ENCODE data around the gene CRB1. TPM values are rescaled to one million over a fixed set of nuclear protein-coding genes. Genes with fewer than 3 reads are reported as not detected.

The CRB1 gene
- polyA plus RNA-seq (ENCODE audit: insufficient read length) = 0.22 TPM

DNA sequence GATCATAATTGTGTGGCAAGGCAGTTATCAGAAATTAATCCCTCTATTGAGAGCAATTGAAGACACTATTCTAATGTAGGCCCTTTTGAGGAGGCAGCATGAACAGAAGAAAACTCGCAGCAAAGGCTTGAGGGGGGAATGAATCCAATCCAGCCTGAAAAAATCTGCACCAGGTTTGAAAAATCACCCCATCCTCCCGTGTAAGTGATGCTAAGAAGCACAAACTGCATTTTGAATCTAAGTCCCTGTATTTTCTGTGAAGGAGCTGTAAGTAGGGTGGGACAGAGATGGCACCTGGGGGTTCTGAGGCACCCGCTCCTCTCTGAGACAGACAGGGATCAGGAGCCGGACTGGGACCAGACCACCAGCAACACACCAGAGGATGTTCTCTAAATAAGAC, at the start of gene CRB1:
Gene CRB1 (plus strand): TSS at position 241 of the 400 bp plus-strand sequence. CDS start 161 bp downstream, outside the sequence.
- peak; percentile 6 for DNase-seq

DNA sequence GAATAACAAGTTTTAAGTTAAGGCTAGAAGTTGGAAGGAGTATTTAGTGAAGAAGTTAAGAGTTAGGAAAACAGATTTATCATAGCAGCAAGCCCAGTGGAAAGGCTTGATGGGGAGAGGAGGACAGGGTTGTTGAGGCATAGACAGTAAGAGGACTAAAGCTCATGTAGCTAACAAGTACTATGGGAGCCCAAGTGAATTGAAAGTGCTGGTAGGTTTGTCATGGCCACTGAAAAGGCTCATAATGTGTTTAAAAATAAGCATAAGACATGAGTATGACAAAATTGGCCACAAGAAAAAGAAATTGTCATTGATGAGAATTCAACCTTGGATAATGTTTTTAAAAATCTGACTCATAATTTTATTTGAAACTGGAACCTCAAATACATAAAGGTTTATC, 49.2 kb upstream of the CRB1 start:
- no peak for DNase-seq

DNA sequence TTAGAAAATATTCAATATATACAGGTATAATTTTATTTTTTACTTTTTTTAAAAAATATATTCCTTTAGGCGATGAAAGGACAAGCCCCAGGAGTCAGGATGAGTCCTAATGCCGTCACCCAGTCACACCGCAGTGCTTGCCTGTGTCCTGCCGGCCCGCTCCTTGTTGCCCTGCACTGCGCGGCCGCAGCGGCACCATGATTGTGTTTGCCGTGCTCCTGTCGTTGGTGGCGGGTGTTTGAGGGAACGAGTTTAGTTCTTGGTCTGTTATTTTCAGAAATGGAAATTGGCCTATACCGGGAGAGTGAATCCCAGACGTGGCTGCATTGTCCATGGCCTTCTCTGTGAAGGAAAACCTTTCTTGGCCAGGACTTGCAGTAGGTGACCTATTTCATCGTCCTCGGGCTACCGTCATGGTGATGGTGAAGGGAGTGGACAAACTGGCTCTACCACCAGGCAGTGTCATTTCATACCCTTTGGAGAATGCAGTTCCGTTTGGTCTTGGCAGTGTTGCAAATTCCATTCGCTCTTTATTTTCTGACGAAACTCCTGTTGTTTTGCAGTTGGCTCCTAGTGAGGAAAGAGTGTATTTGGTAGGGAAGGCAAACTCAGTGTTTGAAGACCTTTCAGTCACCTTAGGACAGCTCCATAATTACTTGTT, 45.9 kb upstream of the CRB1 start:
- DNase-seq = no peak

DNA sequence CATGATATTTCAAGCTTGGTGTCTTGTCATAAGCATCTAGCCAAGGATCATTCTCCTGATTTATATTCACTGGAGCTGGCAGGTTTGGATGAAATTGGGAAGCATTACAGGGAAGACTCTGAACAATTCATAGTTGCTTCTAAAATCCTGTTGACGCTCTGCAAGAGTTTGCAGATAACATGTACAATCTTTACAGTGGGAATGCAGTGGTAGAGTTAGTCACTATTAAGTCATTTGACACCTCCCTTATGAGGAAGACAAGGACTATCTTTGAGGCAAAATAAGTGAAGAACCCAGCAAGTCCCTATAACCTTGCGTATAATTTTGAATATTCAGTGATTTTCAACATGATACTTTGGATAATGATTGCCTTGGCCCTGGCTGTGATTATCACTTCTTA, 45.3 kb upstream of the CRB1 start:
- no peak for DNase-seq

DNA sequence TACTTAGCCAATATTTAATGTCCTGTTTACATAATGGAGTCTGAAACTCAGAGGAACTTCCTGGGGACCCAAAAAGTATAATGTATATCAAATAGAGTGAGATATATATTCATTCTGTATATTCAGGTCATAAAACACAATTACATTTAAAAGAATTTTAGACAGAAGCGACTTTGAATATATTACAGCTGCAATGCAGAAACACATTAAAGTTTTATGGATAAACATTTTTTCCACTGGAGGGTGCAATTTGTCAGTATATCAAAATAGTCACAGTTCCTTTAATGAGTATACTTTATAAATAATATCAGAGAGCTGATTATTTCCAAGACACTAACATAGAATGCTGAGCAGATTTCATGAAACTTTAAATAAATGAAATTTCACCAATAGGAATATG, 43.9 kb upstream of the CRB1 start:
- no peak for DNase-seq

DNA sequence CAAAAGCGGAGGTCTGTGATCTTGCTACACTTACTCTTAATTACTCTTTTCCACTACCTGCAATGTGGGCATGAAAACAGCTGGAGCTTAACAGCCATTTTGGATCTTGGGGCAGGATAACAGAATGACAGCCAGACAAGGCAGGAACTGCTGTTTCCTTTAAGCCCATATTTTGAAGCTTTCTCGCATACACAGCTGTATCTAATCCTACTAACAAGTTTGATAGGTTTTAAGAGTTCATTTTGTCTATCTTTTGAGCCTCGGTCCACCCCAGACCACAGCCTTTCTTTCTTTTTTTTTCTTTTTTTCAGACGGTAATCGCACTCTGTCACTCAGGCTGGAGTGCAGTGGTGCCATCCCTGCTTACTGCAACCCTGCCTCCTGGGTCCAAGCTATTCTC, 42.4 kb upstream of the CRB1 start:
- no peak for DNase-seq

DNA sequence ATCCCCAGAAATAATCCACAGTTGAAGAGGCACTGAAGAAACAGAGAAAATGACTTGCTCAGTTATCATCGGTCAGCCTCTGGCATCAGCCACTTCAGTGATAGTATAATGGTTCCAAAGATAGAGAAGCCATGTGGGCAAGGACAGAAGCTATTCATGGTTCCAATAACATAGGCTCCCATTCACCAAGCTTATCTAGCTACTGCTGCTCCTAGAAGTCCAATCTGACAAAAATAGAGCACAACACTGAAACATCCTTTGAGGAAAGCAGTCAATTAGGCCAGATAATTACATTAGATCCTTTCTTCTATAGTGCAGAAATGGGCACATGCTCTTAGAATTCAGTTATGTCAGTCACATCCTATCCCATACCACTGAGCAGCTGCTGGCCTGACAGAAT, 33.5 kb upstream of the CRB1 start:
- DNase-seq = no peak

DNA sequence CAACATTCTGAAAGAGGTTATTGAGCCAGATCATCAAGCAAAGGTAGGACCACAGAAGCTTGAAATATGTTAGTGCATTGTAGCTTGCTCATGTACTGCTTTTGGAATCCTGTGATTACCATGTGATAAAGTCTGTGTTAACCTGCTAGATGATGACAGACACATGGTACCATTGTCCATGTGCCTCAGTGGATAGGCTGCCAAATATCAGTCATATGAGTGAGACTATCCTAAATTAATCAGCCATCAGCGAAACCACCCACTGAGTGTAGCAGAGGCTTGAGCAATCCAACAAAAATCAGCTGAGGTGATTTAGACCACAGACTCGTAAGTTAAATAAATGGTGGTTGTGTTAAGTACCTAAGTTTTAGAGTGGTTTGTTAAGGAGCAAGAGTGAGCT, 32.7 kb upstream of the CRB1 start:
- no peak for DNase-seq

DNA sequence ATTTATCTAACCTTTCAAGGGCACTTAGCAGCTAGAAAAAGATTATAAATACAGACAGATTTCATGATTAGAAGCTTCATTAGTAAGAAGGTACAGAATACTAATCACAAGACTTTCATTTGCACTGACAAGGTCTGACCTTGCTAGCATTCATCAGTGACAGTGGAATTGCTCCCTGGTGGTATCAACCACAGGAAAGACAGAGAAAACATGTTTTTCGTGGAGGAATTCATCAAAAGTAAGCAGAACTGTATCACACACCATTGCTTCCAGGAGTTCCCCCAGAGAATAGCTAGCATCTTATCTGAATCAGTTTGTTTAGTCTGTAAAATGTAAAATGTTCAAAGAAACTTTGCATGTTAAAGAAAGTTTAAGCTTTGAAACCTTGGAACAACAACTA, 20.6 kb upstream of the CRB1 start:
- DNase-seq = no peak

DNA sequence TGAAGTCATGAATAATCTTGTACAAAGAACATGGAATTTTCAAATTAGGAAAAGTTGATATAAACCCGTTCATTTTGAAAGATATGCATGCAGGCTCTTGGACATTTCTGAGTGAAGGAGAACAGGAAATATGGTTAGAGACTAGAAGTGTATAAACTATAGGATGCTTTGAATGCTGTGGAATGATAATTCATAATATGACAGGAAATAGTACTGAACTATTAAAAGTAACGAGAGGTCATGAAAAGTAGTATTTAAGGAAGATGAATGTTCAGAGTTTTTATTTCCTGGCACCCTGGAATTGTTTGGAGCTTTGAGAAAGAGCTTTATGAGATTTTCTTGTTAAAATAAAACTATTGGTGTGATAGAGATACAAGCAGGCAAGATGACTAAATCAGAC, 18.7 kb upstream of the CRB1 start:
- no peak for DNase-seq

DNA sequence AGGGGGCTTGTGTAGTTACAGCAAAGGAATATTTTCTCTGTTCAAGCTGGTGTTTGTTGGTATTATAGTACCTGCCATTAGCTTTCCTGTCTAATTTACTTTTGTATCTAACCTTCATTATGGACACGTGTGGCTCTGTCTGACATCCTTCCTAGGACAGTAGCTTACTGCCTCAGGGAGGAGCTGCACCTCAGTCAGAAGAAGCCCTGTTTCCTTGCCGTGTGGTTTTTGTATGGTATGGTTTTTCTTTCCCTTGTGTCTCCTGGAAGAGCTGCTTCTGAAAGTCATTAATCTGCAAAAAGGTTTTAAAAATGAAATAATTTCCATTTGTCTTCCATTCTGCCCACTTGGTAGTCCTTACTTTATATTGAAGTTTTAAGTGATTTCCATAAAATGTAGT, 17.4 kb upstream of the CRB1 start:
- no peak for DNase-seq

DNA sequence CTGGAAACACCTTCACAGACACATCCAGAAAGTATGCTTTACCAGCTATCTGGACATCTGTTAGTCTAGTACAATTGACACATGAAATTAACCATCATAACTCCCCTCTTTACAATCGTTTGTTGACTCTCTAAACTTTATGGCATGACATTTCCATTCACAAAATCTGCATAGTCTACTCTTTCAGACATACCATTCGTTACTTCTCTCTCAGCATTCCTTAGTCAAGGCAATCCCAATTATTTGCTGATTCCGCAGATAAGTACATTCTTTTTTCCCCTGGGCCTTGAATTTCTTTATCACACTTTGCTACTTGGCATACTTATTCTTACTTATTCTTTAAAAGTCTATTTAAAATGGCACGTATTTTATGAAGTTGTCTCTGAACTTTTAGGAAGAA, 15.1 kb upstream of the CRB1 start:
- DNase-seq = no peak

DNA sequence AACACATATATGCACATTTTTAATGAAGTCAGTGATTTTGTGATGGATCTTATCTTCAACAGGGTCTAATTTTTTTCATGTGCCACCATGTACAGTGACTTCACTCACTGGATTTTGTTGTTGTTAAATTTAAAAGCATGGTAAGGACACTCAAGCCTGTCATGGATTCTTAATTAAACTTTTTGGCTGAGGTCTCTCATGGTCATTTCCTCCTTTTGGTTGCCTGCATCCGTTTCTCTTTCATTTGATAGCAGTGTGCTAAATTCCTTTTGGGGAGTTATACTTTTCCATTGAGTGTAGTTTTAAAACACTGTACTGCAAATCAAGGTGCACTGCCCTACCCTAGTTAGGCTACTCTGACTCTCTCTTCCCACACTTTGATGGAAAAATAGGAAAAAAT, 13.2 kb upstream of the CRB1 start:
- no peak for DNase-seq

DNA sequence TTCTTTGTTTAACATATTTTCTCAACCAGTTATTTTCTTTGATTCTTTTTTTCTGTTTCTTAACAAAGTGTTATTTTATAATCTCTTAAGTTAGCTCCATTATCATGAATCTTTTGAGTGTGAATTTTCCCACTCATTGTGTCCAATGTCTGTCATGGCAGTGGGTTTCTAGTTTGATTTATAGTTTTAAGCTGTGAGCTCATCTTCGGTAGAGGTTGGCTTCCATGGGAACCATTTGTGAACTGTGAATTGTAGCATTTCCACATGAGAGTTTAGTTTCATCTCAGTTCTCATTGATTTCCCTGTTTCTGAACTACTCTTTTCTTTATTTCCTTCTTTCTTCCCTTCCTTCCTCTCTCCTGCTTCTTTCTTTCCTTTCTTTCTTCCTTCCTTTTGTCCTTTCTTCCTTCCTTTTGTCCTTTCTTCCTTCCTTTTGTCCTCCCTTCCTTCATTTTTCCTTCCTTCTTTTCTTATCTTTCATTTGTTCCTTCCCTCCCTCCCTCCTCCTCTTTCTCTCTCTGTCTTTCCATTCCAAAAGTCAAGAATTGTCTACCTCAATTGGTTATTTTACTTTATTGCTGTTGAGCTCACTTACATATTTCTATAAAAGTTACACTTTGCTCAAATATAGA, 3.0 kb upstream of the CRB1 start:
- no peak for DNase-seq

DNA sequence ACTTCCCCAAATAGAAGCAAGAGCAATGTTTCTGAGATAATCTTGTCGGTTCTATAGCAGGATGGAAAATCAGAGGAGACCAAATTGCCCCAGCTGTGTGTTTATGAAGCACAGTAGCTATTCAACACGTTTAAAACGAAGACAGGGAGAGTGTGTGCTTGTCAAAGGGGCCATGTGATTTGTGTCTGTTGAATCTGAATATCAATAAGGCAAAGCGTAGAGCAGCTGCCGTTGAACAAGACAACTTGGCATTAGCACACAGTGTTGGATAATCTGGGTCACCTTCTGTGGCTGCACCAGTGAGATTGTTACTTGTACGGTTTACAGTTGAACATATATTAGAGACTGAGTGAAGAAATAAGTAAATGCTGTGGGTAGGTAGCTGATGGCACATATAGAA, 1.0 kb downstream of the CRB1 start:
- DNase-seq = no peak

DNA sequence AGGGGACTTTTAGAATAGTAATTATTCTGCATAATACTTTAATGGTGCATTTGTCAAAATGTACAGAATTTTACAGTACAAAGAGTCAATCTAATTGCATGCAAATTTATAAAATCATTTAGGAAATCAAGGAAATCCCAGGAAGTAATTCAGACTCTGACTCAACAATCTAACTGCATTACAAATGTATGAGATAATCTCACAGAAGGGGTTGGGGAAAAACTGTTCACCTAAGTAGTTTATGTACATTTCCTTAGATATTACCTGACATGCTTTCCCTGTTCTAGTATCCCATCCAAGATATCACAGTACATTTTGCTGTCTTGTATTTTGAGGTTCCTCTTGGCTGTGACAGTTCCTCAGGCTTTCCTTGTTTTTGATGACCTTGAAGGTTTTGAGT, 4.7 kb downstream of the CRB1 start:
- DNase-seq = no peak

DNA sequence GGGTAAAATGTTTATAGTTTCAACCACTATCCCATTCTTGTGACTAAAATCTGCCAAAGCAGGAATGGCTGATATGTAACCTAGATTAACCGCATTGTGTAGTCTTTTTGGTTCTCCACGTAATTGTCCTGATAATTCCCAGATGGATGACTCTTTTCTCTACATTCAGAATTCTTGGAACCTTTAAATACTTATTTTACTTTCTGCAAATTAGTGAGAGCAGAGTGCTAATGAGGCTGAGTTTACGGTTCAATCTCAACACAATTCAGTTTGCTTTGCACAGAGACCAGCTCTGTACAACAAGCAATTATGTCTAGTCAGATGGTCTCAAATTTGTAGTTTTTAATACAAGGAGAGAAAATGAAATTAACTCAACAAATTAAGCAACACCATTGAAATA, 9.1 kb downstream of the CRB1 start:
- no peak for DNase-seq

DNA sequence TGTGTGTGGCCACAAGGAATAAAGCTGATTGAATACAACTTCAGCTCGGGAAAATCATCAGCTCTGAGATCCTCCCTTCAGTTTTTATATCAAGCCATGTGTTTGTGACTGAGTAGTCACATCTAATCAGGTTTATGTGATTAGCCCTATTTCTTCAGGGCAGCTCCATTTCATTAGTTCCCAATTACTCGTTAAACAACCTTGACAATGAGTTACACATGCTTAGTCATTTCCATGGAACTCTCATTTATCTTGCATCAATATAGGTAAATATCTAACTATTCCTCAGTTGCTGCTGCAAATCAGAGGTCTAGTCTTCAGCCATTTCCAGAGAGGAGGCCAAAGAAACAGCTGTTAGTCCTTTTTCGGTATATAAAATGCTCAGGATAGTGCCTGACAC, 16.3 kb downstream of the CRB1 start:
- no peak for DNase-seq

DNA sequence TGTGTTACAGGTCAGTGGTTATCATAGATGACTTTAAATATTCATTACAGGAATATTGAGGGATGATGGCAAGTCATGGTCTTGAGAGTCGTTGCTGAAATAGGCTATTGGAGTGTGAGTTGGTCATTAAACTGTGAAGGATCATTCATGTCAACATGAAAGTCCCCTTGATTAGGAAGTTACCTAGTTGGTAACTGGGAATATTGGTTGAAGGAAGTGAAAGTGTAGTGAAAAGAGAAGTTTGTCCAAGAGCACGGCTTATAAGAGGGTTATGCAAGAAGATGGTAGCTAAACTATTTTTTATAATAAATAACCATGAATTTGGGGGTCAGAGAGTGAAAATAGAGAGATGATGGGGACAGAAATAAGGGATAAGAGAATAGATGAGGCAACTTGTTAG, 16.9 kb downstream of the CRB1 start:
- DNase-seq = no peak

DNA sequence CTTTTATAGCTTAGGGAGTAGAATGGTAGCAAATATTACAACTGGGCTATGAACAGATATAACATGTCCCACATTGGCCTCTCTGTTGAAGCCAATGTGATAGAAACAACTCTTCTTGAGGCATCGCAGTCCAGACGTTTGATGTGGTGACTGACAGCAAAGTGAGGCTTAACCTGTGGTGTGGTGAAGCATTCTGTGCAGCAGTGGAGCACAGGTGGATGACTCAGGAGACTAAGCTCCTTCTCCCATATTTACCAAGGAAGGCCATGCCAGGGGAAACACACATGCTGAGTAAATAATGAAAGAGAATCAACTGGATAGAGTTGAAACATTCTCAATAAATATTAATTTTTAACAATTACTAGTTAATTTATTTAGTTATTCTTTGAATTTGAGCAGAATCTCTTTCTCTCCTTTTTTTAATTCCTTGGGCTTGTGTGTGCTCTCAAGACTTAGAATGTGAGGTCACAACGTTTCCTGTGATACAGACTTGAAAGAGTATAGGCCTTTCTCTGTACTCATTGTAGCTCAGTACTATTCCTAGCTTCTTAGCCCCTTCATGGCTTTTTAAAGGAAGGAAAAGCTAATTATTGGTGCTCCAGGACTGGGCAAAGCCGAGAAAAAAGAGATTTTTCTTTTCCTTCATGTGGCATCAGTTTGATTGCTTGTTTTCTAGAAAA, 17.6 kb downstream of the CRB1 start:
- no peak for DNase-seq

DNA sequence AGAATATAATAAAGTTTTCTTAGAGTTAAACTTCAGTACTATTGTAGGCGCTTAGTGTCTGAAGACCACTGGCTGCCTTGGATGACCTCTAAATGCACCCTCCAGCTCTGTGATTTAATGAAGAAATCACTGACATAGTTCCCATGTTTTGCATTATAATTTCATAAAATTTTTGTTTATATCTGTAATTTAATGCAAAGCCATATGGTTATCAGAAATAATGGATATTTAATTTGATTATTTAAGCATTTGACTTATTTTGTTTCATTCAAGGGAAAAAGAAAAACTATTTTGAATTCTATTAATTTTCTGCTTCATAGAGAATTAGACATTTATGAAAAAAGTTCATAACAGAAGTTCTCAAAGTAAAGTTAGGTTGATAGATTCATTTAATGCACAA, 18.6 kb downstream of the CRB1 start:
- no peak for DNase-seq

DNA sequence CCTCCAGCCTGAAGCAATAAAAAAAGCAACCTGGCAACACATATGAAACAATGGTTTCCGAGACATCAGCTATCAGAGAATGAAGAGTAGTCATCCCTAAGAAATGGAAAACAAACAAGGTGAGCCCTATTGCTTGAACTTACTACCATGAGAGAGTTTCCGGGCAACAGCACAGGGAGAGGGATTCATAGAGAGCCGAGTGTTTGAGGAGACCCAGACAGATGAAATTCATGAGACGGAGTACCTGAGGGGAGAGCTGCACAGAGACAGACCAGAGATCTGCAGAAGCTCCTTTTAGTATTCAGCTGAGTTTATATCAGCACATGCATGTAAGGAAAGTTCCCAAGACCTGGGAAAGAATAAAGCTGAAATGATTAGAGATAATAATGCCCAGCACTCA, 19.8 kb downstream of the CRB1 start:
- no peak for DNase-seq

DNA sequence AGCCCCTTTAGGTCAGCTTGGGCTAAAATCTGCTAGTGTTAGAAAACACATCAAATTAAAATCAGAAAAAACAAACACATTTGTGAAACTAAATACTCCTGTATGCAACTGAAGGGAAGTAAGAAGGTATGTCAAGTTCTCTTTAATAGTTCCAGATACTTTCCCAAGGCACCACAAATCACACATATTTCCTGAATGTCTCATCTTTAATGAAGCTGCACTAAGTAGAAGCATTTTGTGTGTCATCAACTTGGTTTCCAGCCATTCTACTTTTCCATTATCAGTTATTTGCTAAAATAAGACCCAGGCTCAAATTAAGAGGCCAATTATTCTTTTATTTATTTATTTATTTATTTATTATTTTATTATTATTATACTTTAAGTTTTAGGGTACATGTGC, 34.7 kb downstream of the CRB1 start:
- no peak for DNase-seq

DNA sequence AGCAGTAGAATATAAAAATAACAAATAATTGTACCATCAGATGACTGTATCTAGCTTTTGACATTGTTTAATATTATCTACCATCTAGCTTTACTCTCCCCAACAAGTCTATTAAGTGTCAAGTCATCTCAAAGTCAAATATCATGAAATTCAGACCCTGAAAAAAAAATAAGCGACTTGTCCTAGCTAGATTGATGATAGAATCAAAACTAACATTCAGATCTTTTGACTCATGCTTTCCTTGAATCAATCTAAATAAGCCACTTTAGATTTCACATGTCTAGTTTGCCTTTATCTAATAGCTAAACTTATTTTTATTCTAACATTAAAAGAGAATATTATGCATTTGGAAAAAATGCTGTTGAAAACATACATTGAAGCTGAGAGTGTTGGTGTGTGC, 35.4 kb downstream of the CRB1 start:
- DNase-seq = no peak
